D341Med (cell line): Measurements from ENCODE around the gene FAF1.
A peak's percentile ranks its signal among the peaks of the same experiment; 100 is the strongest.

Experiments
- DNase-seq: peaks from one replicate; pipeline ENCODE4 v3.0.0; 2012; ENCODE audit warnings: low spot score

The FAF1 gene

GRCh38 chr1:50978144-50978851 lies 18.2 kb upstream of the FAF1 start:
- peak; percentile 79 for DNase-seq

- peak; percentile 86 for DNase-seq
Observed at GRCh38 chr1:50977575-50978143, 17.6 kb upstream of the FAF1 start.

- peak; percentile 60 for DNase-seq
Observed at GRCh38 chr1:50976890-50977574, 17.0 kb upstream of the FAF1 start.

- no peak for DNase-seq
Observed at GRCh38 chr1:50976111-50976889, 16.2 kb upstream of the FAF1 start.

GRCh38 chr1:50975436-50975835 lies 15.4 kb upstream of the FAF1 start:
- no peak for DNase-seq

GRCh38 chr1:50974618-50974935 lies 14.5 kb upstream of the FAF1 start:
- no peak for DNase-seq

GRCh38 chr1:50973875-50974617 lies 14.0 kb upstream of the FAF1 start:
- DNase-seq: no peak

- DNase-seq: no peak
Observed at GRCh38 chr1:50973255-50973654, 13.2 kb upstream of the FAF1 start.

GRCh38 chr1:50972766-50973165 lies 12.7 kb upstream of the FAF1 start:
- DNase-seq: no peak

- DNase-seq: no peak
Observed at GRCh38 chr1:50971748-50972305, 11.8 kb upstream of the FAF1 start.

GRCh38 chr1:50970931-50971582 lies 11.0 kb upstream of the FAF1 start:
- peak; percentile 8 for DNase-seq

- no peak for DNase-seq
Observed at GRCh38 chr1:50970509-50970887, 10.4 kb upstream of the FAF1 start.

- DNase-seq: peak; percentile 72
Observed at GRCh38 chr1:50969611-50970508, 9.8 kb upstream of the FAF1 start, which contains the start of gene CDKN2C. CDKN2C (plus strand) TSS chr1:50970245; CDS start chr1:50970369, 124 bp downstream.

- peak; percentile 60 for DNase-seq
Observed at GRCh38 chr1:50968821-50969610, 8.9 kb upstream of the FAF1 start.

- DNase-seq: peak; percentile 91
Observed at GRCh38 chr1:50968158-50968820, 8.2 kb upstream of the FAF1 start.

GRCh38 chr1:50967416-50968157 lies 7.5 kb upstream of the FAF1 start:
- no peak for DNase-seq

GRCh38 chr1:50966991-50967390 lies 6.9 kb upstream of the FAF1 start:
- DNase-seq: no peak

- DNase-seq: no peak
Observed at GRCh38 chr1:50964863-50965262, 4.8 kb upstream of the FAF1 start.
